GM12878 (cell line): ENCODE data around the gene PTPRM. TPM values are rescaled to one million over a fixed set of nuclear protein-coding genes. Genes with fewer than 3 reads are reported as not detected.

Experiments used
- ATAC-seq: fragments of 200-7000 bp; cut with Tn5 transposase; 3 replicates; pipeline ENCODE4 v1.9.1; 2020; ENCODE audit warnings: mild to moderate bottlenecking, moderate library complexity
- BruUV-seq: library from RNA; stranded (reverse); fragments of 400-500 nt; replicated peaks from 2 replicates; lab custom pipeline; 2021; lab: Mats Ljungman, UMichigan
- CTCF ChIA-PET: fragments of 300-600 bp; sonication (Branson Sonifier 250); formaldehyde crosslinking; extraction: SDS; loops from one replicate; lab custom pipeline; 2021; ENCODE audit warnings: inconsistent platforms; lab: Yijun Ruan, JAX
- POLR2A ChIA-PET: fragments of 350-600 bp; formaldehyde crosslinking; extraction: SDS; loops from one replicate; lab custom pipeline; 2021; ENCODE audit warnings: inconsistent platforms; lab: Charles Lee
- RAD21 ChIA-PET: fragments of 300-600 bp; sonication (Branson Sonifier 250); formaldehyde crosslinking; loops from one replicate; lab custom pipeline; 2023; ENCODE audit warnings: antibody characterized with exemption; ENCODE audit not compliant: unreplicated experiment; lab: Charles Lee
- SMC1A ChIA-PET: fragments of 300-600 bp; sonication (Branson Sonifier 250); formaldehyde crosslinking; loops from one replicate; lab custom pipeline; 2023; ENCODE audit not compliant: unreplicated experiment, uncharacterized antibody; lab: Charles Lee
- DNase-seq: peaks from one replicate; pipeline ENCODE4 v3.0.0-alpha.2; 2011; ENCODE audit warnings: low read depth, low spot score
- FAIRE-seq: peaks from 3 replicates; lab custom pipeline; 2011; peaks lifted over from hg19 to GRCh38; lab: Jason Lieb, UNC
- H2AFZ ChIP-seq: 2 replicates; pipeline ENCODE4 v1.6.0; 2011; ENCODE audit warnings: low read depth, low read length, control low read depth; ENCODE audit not compliant: control insufficient read depth
- H3K27ac ChIP-seq: 2 replicates; pipeline ENCODE4 v1.5.1; 2011; ENCODE audit warnings: control low read depth; ENCODE audit not compliant: control insufficient read depth, insufficient read depth
- H3K27me3 ChIP-seq, 2 experiments: replicated peaks in 1 of 2; 2 replicates each; pipeline versions ENCODE4 v1.6.0 to v1.6.1; 2011; ENCODE audit warnings: low read length in 1 of 2; ENCODE audit not compliant: control insufficient read depth in 2 of 2, insufficient read depth in 2 of 2
- H3K36me3 ChIP-seq, 2 experiments: 2 replicates each; pipeline ENCODE4 v1.5.1; 2011; ENCODE audit warnings: low read length in 1 of 2; ENCODE audit not compliant: control insufficient read depth in 2 of 2, insufficient read depth in 2 of 2
- H3K4me1 ChIP-seq: 2 replicates; pipeline ENCODE4 v1.6.1; 2011; ENCODE audit warnings: mild to moderate bottlenecking, low read length, moderate library complexity, mixed read lengths; ENCODE audit not compliant: control insufficient read depth, insufficient read depth
- H3K4me2 ChIP-seq: 2 replicates; pipeline ENCODE4 v1.6.0; 2011; ENCODE audit warnings: control low read depth; ENCODE audit not compliant: control insufficient read depth, insufficient read depth
- H3K4me3 ChIP-seq: fragments of 200-600 bp; sonication (generic); 2 replicates; pipeline ENCODE4 v1.5.1; 2016
- H3K79me2 ChIP-seq: 2 replicates; pipeline ENCODE4 v1.6.0; 2011; ENCODE audit warnings: low read length; ENCODE audit not compliant: control insufficient read depth, insufficient read depth
- H3K9ac ChIP-seq: 2 replicates; pipeline ENCODE4 v1.8.0; 2011; ENCODE audit warnings: low read length, control low read depth, mixed read lengths; ENCODE audit not compliant: control insufficient read depth, insufficient read depth
- H3K9me3 ChIP-seq: replicated peaks from 3 replicates; pipeline ENCODE4 v1.5.1; 2011; ENCODE audit warnings: mild to moderate bottlenecking, low read length; ENCODE audit not compliant: control insufficient read depth, insufficient read depth
- H4K20me1 ChIP-seq: 2 replicates; pipeline ENCODE4 v1.6.0; 2011; ENCODE audit not compliant: control insufficient read depth, insufficient read depth
- BCL3 ChIP-seq: IDR thresholded peaks from 2 replicates; pipeline ENCODE4 v1.6.1; 2011; ENCODE audit warnings: borderline replicate concordance, low read depth, mild to moderate bottlenecking, moderate library complexity, low read length; ENCODE audit not compliant: insufficient read depth, poor library complexity, severe bottlenecking
- CBFB ChIP-seq: IDR thresholded peaks from 2 replicates; pipeline ENCODE4 v1.6.1; 2016; ENCODE audit warnings: antibody characterized with exemption, low read depth
- CREB1 ChIP-seq: IDR thresholded peaks from 2 replicates; pipeline ENCODE4 v1.6.1; 2012; ENCODE audit warnings: low read depth, mild to moderate bottlenecking, inconsistent platforms
- ETV6 ChIP-seq, 2 experiments: fragments of 450-650 bp in 1 of 2; IDR thresholded peaks in 1 of 2; conservative IDR thresholded peaks in 1 of 2; 2 replicates each; pipeline ENCODE4 v1.6.1; 2014; ENCODE audit warnings: antibody characterized with exemption in 1 of 2, borderline replicate concordance in 1 of 2, low read depth in 1 of 2, mild to moderate bottlenecking in 1 of 2, moderate library complexity in 1 of 2
- NBN ChIP-seq: fragments of 450-650 bp; IDR thresholded peaks from 2 replicates; pipeline ENCODE4 v1.6.1; 2016
- PBX3 ChIP-seq: IDR thresholded peaks from 2 replicates; pipeline ENCODE4 v1.6.1; 2011; ENCODE audit warnings: mild to moderate bottlenecking, low read depth, low read length, moderate library complexity; ENCODE audit not compliant: insufficient replicate concordance
- SREBF2 ChIP-seq: IDR thresholded peaks from 2 replicates; pipeline ENCODE4 v1.6.1; 2012; ENCODE audit warnings: mild to moderate bottlenecking, low read length
- ZBTB40 ChIP-seq: fragments of 450-650 bp; IDR thresholded peaks from 2 replicates; pipeline ENCODE4 v1.6.1; 2016; ENCODE audit warnings: mild to moderate bottlenecking, moderate library complexity, borderline replicate concordance
- WGBS: methylation state at CpG from one replicate; pipeline ENCODE4 v1.1.6; 2016; ENCODE audit warnings: low lambda C conversion rate; ENCODE audit not compliant: insufficient replicate concordance, insufficient coverage; ENCODE audit errors: missing lambda C conversion rate; 5-methylcytosine and 5-hydroxymethylcytosine counted together
- in situ Hi-C: fragments of 300-500 bp; cut with MboI; formaldehyde crosslinking; loops from 9 replicates; pipeline ENCODE4 v1.14.3; 2018; ENCODE audit warnings: mixed read lengths
- intact Hi-C: fragments of 100-400 bp; cut with micrococcal nuclease; formaldehyde crosslinking; loops from one replicate; pipeline ENCODE4 v1.14.2; 2022; ENCODE audit not compliant: unreplicated experiment
- polyA plus RNA-seq, 11 experiments: library from polyadenylated mRNA; depleted of rRNA in 4 of 11; unstranded in 6 of 11; stranded (reverse) in 5 of 11; fragments of >200 nt; fragmentation: Nextera tagmentation in 4 of 11; fragmentation: Illumina TruSeq in 1 of 11; extraction: Ambion mirVana in 4 of 11; extraction: Trizol in 1 of 11; gene quantifications; 1 replicate in 1 of 11; 2 replicates in 10 of 11; pipeline versions ENCODE4 v1.2.1 to v1.2.3, GENCODE V29; 2011 to 2016; ENCODE audit warnings: inconsistent platforms in 2 of 11, missing spikeins in 2 of 11, low read depth in 1 of 11
- total RNA-seq, 4 experiments: library from RNA; depleted of rRNA in 3 of 4; stranded (reverse); fragments of >200 nt in 3 of 4; fragmentation: Illumina TruSeq in 1 of 4; extraction: Trizol in 1 of 4; gene quantifications; 2 replicates each; pipeline versions ENCODE4 v1.2.1 to v1.2.3, GENCODE V29; 2013 to 2021

PTPRM gene
- total and polyA plus RNA-seq, 10 of the 15 experiments (the other 5 are each of a cell fraction or from before 2014, with no cell fraction given): 0.07 to 22.6 (median 0.60) TPM

GRCh38 chr18:8041526-8042111 is 474.5 kb downstream of the PTPRM start:
- H2AFZ ChIP-seq: no peak overlapping the region
- POLR2A ChIA-PET: interaction anchor here (0.6 kb wide), 1 partner anchor 707 kb away, joined by 4 read pairs; no protein-coding TSS in a partner anchor
- H4K20me1 ChIP-seq: no peaks in the 10 kb centered on the region
- no peak overlapping the region for H3K4me2 ChIP-seq
- no peaks in the 10 kb centered on the region for H3K9me3 ChIP-seq
- SMC1A ChIA-PET: interaction anchor here (0.7 to 1.1 kb wide), 3 partner anchors 11 to 24 kb away, joined by 3 read pairs; no protein-coding TSS in a partner anchor
- BruUV-seq: no TSS peak
- CTCF ChIA-PET: no interaction called here
- H3K27me3 ChIP-seq: no peaks in the 10 kb centered on the region
- DNase-seq (no peak), FAIRE-seq (no peak), ATAC-seq (no peak)
- no peak for TF ChIP-seq ETV6 (conservative IDR thresholded peaks at IDR 0.05 in 1 of 2, IDR thresholded peaks at IDR 0.05 in 1 of 2; ENCODE audit: borderline replicate concordance in 1 of 2, low read depth in 1 of 2)
- no peak for TF ChIP-seq NBN
- no peaks in the 10 kb centered on the region for H3K79me2 ChIP-seq
- H3K4me1 ChIP-seq: no peaks in the 10 kb centered on the region
- H3K36me3 ChIP-seq: no peaks in the 10 kb centered on the region
- H3K9ac ChIP-seq: no peak overlapping the region
- in situ Hi-C loops (no loop called here), intact Hi-C loops (no loop called here)
- no peak overlapping the region for H3K27ac ChIP-seq
- no peak overlapping the region for H3K4me3 ChIP-seq
- RAD21 ChIA-PET: no interaction called here
- 60% methylated on average over 1 of the region's 1 CpG for WGBS

GRCh38 chr18:8044004-8044403 is 476.9 kb downstream of the PTPRM start:
- H3K27ac ChIP-seq: no peak overlapping the region
- no TSS peak for BruUV-seq
- POLR2A ChIA-PET: interaction anchor here (0.5 kb wide), 1 partner anchor 21 kb away, joined by 4 read pairs; no protein-coding TSS in a partner anchor
- no peaks in the 10 kb centered on the region for H3K79me2 ChIP-seq
- SMC1A ChIA-PET: interaction anchor here (1.6 kb wide), 1 partner anchor 60 kb away, joined by 3 read pairs; no protein-coding TSS in a partner anchor
- H3K9ac ChIP-seq: no peak overlapping the region
- DNase-seq (no peak), FAIRE-seq (no peak), ATAC-seq (no peak)
- CTCF ChIA-PET: interaction anchor here (1.2 to 1.3 kb wide), 2 partner anchors 11 to 254 kb away, joined by 3 to 4 read pairs; no protein-coding TSS in a partner anchor
- in situ Hi-C loops: no loop called here
- no peaks in the 10 kb centered on the region for H3K4me1 ChIP-seq
- 0% methylated on average over 4 of the region's 4 CpGs for WGBS
- no peak overlapping the region for H2AFZ ChIP-seq
- H3K9me3 ChIP-seq: no peaks in the 10 kb centered on the region
- no peaks in the 10 kb centered on the region for H4K20me1 ChIP-seq
- RAD21 ChIA-PET: interaction anchor here (1.1 kb wide), 1 partner anchor 85 kb away, joined by 3 read pairs; no protein-coding TSS in a partner anchor
- intact Hi-C loops: no loop called here
- H3K4me2 ChIP-seq: no peak overlapping the region
- no peaks in the 10 kb centered on the region for H3K36me3 ChIP-seq
- H3K4me3 ChIP-seq: no peak overlapping the region
- H3K27me3 ChIP-seq: no peaks in the 10 kb centered on the region
- TF ChIP-seq BCL3 (no peak), SREBF2 (no peak), ZBTB40 (no peak), CREB1 (no peak), CBFB (no peak), PBX3 (no peak)
